ENCODE measurements around the gene AMDHD2.

AMDHD2 gene

DNA sequence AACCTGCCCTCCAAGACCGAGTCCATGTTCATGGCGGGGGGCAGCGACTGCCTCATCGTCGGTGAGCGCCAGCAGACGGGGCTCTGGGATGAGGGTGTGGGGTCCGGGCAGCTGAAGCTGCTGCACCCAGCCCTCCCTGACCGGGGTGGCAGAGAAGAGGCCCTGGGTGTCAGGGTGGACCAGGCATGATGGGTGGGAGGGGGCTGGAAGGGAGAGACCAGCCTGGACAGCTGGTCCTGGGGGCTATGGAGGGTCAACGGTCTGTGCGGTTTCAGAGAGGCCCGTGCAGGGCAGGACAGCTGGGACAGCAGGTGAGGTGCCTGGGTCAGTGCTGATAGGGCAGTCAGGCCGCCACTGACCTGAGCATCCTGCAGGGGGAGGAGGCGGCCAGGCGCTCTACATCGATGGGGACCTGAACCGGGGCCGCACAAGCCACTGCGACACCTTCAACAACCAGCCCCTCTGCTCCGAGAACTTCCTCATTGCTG is 19.7 kb upstream of the AMDHD2 start:
- DNase-seq = no peak

DNA sequence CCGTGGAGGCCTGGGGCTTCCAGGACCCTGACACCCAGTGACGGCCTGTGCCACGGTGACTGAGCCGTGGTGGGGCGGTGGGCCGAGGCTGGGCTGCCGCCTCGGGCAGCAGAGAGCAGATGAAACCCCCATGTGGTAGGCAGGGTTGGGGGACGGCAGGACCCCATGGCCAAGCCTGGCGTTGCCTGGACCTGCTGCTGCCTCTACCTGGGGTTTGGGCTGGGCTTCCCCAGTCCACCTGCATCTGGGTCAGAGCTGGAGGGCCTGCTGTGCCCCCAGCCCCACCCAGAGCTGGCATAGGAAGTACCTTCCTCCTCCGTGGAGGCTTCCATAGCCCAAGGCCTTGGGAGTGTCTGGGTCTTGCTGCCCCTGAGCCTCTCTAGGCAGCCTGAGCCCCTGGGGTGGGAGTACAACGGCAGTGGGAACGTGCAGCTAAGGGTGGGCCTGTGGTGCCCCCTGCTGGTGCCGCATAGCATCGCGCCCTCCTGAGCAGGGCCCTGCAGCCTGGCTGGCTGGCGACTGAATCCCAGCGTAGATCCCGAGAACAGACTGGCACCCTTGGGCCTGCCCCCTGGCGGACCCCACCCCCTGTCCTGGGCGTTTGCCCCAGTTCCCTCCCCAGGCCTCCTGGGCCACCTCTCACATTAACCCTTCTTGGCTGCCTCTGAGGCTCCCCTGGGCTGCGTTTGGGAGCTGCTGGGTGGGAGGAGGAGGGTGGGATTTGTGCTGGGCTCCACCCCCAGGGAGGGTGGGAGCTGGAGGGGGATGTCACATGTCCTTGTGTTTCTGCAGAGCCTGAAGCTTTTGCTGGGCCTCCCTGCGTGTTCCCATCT is 19.0 kb upstream of the AMDHD2 start:
- DNase-seq = peak; percentile 8

DNA sequence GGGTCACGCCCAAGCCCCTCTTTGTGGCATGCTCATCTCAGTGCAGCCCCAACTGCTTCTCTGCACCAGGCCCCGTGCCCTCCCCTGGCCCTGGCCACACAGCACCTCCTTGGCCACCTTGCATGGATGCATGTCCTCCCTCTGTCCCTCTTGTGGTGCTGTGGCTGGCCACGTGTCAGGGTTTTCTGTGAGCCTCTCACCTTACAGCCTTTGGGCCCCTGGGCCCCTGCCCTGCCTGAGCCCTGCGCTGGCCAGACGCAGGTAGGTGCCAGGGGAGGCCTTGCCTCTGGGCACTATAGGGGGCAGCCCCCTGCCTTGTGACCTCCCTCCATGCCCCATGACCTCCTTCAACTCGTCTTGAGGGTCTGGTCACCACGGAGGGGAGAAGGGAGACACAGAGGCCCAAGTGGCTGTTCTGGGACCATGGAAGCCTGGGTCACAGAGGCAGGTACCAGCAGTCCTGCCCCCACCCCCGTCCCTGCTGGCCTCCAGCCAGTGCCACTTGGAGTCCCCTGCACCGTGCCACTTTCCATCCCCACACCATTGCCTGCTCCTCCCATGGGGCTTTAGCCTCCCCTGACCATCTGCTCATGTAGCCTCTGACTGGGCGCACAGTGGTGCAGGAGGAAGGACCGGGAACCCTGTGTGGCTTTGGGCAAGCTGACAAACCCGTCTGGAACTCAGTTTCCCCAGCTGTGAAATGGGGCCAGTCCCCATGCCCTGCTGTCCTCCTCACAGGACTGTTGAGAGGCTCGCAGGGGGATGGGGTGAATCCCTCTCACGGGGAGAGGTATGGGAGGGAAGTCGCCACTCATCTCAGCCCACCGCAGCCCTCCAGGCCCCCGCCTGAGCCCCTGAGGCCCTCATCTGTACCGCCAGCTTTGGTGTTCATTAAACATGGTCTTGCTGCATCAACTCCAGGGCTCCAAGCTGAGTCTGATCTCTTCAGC is 17.9 kb upstream of the AMDHD2 start:
- no peak for DNase-seq

DNA sequence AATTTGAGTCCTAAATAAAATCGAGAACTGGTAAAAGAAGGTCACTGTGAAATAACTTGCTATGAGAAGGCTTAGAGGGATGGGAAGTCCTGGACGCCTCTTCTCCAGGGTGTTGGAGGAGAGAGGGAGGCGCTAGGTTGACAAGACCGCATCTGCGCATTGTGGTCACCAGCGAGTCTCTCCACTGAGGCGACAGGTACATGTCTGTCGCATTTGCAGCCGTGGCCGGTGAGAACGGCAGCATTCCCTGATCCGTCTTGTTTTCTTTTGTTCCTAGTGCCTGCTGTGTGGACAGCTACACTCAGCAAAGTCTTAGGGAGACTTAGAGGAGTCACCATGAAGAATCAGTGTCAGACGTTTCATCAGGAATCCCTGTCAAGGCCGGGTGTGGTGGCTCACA is 14.5 kb upstream of the AMDHD2 start:
- no peak for DNase-seq

DNA sequence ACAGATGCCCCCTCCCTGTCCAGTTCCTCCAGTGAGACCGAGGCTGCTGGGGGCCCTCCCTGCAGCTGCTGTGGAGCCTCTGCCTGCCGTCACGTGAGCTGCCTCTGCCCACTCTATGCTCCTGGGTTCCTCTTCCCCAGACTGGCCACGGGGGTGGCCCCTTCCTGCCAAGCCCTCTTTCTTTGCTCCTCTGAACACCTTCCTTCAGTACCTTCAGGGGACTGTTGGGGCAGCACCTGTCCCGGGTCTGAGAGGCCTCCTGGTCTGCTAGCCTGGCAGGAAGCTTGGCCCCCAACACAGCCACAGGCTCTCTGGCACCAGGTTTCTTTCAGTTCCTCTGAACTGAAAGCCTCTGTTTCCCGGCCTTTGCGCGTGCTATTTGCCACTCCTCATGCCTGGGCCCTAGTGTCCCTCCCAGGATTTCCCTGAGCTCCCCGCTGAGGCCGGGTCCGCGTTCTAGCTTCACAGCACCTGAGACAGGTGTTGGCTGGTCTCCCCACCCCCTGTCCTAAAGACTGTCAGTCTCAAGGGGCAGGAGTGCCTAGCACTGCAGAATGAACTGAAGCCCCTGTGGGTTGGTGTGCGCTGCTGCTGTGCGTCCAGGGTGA is 13.0 kb upstream of the AMDHD2 start:
- no peak for DNase-seq

DNA sequence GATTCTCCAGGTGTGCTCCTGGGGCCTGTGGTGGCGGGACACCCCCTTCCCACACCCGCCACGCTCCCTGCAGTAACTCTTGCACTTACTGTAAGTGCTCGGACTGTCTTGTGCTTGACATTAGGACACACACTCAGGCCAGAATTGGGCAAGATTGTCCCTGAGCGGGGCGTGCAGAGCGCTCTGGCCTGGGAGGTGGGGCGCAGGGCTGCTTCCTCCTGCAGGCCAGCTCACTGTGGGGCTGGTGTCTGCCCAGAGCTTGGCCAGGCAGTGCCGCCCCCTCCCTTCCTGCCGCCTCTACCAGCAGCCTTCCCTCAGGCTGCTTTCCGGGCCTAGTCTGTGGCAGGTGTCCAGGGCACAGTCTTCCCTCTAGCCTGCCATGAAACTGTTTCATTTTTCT is 12.5 kb upstream of the AMDHD2 start:
- no peak for DNase-seq

DNA sequence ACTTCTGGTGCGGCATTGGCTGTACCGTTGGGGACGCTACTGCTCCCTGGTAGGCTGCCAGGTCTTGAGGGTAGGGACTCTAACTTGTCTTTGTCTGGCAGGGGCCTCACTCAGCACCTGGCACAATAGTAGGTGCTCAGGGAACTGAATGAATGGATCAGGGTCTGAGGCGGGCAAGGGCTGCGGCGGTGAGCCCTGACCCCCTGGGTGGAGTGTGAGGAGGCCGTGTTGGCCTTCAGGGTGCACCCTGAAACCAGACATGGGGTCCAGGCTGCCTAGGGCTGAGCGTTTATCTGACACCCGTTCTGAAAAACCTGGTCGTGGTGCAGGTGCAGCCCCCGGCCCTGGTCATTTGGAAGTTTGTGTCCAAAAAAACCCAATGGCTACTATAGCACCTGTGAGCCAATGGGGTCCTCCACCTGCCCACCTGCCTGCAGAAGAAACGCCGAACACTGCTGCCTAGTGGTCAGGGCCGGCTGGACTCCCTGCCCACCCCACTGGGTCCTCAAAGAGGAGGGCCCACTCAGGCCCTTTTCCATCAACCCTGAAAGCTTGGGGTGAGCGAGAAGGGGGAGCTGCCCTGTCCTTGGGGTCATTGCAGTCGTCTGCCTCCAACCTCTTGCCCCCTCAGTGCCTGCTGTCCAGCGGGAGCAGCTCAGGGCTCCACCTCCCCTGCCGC is 11.3 kb upstream of the AMDHD2 start:
- DNase-seq = no peak

DNA sequence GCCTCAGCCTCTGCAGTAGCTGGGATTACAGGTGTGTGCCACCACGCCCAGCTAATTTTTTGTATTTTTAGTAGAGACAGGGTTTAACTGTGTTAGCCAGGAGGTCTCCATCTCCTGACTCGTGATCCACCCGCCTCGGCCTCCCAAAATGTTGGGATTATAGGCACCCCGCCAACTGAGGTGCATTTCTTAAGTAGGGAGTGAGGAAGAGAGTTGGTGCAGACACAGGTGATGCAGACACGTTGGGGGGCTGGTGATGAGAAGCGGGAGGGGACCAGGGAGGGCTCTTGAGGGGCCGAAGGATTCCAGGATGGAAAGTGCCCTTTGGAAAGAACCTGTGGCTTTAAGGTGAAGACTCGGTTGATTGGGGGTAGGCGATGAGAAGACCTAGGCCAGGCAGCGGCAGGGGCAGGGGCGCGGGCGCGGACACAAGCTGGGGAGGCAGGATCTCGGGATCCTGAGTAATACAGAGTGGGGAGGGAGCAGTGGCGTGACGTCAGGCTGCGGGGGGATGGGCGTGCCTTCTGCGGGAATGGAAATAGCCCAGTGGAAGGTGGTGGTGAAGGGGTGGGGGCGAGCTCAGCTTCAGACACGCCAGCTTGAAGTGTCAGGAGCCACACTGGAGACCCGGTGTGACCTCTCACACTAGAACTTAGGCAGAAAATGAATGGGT is 8.9 kb upstream of the AMDHD2 start:
- DNase-seq = no peak

DNA sequence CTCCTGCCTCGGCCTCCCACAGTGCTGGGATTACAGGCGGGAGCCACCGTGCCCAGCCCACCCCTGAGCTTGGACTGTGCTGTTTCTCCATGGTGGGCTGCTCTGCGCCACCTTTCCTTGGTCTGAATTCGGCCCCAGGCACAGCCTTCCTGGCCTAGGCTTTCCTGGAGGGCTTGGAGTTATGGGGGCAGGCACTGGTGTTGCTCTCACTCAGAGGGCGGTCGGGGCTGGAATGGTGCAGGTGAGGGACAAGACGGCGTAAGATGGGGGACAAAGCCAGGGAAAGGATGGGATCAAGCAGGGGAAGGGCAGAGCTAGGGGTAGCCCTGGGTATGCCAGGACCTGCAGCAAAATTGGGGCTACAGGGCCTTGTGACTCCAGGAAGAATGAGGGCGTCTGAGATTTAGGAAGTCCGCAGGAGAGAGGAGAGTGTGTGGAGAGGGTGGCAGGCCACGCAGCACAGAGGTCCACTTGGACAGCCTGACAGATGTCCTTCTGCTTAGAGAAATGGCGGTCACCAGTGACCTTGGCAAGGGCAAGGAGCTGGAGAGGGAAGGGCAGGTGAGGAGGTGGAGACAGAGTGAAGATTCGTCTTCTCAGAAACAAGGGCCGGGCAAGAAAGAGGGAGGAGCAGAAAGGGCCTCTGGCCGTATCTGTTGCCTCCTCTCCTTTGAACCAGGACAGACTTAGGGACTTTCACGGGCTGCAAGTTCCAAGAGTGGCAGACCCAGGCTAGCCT is 8.0 kb upstream of the AMDHD2 start:
- no peak for DNase-seq

DNA sequence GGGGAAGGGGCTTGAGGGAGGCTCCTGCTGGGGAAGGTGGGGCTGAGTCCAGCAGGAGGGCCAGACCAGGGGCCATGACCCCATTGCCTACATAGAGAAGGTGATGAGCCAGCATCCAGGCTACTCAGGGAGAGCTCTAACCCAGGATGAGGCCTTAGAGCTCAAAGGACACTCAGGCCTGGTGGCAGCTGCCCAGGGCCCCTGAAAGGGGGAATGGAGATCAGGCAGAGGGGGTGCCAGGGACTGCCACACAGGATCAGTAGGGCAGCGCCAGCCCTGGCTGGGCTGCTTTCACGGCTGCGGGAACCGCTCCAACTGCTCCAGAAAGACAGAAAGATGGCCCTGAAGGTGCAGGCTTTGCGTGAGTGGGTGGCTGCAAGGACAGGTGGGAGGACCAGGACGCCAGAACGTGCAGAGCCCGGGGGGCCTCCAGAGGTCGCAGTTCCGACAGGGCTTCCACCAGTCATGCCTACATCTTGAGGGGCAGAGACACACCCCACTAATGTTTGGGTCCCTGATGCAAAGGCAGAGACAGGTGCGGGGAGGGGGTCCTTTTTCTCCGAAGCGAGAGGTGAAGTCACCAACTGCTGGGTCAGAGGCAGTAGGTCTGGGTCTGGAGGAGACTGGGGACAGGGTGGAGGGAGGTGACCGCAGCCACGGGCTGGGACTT is 7.3 kb upstream of the AMDHD2 start:
- DNase-seq = no peak

DNA sequence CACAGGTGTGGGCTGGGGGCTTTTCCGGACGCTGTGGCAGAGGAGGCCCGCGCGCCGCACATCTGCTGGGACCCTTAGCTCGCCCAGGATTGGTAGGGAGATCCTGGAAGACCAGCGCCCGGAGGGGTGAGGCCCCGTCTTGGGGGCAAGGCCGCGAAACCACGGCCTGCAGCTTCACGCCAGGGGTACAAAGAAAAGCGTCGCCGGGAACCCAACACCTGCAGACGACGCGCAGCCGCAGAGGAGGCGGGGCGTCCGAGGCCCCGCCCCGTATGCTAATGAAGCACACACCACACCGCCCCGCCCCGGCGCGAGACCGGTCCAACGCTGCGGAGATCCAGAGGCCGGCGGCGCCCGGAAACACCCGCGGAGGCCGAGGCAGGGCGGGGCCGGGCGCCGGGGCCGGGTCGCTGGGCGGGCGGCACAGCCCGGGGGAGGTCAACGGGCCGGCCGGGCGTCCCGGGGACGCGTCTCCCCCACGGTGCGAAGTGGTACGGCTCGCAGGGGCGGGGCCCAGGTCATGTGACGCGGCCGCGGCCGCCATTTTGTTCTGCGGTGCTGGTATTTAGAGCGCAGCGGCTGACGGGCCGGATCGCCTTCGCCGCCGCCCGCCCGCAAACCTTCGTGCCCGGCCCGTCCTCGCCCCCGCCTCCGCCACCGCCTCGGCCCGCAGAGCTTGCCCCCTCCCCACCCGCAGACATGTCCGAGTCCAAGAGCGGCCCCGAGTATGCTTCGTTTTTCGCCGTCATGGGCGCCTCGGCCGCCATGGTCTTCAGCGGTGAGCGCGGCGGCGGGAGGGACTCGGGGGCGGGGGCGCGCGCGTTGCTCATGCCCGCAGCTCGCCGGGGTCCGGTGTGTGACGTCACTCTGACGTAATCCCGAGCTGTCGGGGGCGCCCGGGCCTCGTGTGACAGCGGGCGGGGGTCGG is 6.5 kb upstream of the AMDHD2 start, which contains the start of gene ATP6V0C:
TSS of gene ATP6V0C (plus strand) at position 548 of the 928 bp plus-strand sequence. CDS start at position 700, 152 bp downstream.
- peak; percentile 69 for DNase-seq

DNA sequence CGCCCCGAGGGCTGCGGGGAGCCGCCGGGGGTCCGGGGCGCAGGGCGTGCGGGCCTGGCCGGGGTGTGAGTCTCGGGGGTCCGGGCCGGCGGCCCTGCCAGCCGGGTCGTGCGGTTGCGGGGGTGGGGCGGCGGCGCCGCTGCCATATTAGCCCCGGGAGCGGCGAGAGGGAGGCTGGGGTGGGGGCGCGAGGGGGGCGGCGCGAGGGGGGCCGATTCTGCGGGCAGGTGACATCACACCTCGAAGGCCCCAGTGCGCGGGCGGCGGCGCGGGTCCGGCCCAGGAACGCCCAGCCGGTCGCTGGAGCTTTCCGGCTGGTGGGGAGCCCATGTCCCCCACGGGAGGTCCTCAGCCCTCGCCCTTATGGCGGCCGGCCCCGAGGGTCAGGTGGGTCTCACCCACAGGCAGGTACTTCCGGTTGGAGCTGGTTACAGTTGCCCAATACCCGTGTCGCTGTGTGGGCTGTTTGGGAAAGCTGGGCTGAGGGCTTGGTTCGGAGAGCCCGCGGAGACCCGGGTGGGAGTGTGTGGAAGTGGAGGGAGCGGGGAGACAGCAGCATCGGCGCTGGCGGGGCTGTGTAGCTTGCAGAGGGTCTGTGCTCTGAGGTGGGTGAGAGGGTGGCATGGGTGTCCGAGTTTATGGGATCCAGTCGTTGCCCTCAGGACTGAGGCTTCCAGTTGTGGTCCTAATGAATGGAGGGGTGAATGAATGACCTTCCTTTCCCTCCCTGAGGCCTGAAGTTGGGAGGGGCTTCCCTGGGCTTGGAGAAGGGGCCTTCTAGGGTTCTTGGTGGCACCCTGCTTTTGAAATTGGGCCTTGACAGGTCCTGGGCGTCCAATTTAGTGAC is 5.6 kb upstream of the AMDHD2 start:
- DNase-seq = no peak

DNA sequence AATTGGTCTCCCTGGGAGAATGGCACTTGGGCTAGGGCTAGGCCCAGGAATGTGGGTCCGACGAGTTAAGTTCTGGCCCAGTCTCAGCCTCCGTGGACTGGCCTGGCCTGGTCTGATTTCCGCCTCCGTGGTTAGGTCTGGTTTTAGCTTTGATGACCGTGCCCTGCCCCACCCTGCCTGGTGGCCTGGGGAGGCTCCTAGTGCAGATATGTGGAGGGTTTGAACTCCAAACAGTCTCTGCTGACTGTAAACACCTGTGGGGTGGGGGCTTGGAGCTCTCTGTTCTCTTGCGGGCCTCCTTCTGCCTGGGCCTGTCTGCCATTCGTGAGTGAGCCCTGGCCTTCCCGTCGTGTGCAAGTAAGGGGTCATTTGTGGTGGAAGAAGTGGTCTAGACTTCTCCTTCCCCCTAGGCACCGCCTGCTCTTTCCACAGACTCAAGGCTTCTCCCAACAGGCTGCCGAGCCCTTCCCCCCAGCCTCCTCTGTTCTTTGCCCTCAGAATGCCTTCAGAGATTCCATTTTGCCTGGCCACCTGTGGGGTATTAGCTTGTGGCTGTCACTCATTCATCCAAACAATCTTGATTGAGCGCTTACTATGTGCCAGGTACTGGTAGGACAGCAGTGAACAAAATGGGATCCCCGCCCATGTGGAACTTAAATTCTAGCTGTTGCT is 4.9 kb upstream of the AMDHD2 start:
- no peak for DNase-seq

DNA sequence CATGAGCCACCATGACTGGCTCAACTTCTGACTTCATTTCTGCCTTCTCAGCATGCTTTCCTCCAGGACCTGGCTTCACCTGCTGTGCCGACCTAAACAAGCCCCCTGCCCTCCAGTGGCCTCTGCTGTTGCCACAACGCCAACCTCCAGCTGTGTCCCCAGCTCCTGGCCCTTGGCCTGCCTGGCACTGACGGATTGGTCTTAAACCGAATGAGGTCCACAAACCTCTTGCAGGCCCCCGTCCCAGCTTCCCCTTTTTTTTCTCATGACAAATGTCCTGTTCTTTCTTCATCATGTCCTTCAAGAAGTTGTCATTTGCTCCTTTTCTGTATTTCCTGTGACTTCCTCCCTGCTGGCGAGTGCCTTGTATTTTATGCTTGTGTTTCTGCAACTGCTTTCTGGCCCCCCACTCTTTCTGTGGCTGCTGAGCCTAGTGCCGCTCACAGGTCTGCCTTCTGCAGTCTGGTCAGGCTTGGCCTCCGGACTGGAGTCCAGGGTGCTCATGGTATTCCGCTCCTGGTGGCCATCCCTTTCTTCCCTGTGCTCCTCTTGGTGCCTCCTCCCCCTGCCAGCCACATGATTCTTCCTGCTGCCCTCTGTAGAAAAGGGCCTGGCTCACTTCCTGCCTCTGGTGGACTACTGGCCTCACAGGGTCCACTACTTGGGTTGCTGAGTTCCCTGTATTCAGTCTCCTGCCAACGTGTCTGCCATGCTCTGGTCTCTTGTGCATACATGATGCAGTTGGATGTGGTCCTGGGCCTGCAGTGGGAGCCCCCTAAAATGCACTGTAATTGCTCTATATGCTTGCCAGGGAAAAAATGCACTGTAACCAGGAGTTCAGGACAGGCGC is 3.6 kb upstream of the AMDHD2 start:
- DNase-seq = no peak

DNA sequence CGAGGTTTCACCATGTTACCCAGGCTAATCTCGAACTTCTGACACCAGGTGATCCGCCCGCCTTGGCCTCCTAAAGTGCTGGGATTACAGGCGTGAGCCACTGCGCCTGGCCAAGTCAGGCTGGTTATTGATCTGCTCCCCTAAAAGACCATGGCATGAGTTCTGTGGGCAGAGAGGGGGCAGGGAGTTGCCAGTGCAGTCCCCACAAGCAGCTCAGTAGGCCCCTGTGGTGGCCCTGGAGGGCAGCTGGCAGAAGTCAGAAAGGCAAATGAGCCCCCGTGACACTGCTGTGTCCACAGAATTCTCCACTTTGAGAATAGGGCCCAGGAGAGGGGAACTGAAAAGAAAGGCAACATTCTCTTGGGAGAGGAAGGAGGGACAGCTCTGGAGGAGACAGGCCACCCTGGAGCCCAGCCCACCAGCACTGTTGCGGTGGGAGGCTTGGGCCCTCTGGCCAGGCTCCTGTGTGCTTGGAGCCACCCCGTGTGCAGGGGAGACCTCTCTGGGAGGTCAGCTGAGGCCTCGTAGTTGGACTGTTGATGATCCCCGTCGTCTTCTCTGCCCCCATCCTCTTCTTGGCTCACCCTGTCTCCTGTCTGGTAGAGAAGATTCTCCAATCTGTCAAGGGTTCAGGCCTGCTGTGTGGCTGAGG is 2.1 kb upstream of the AMDHD2 start:
- DNase-seq = no peak
